PC-3 (cell line): Measurements from ENCODE around the gene TGOLN2.

ENCODE experiments used
- CTCF ChIP-seq: fragments of 300-600 bp; sonication (generic); conservative IDR thresholded peaks from 2 replicates; pipeline ENCODE4 v1.5.1; 2017; ENCODE audit warnings: antibody characterized with exemption, low read depth, mild to moderate bottlenecking, low read length
- EZH2 ChIP-seq: fragments of 300-600 bp; sonication (generic); IDR thresholded peaks from one replicate; pipeline ENCODE4 v1.6.1; 2017; ENCODE audit warnings: antibody characterized with exemption, mild to moderate bottlenecking, low read length; ENCODE audit not compliant: unreplicated experiment

GRCh38 chr2:85275984-85276540 is 51.7 kb downstream of the TGOLN2 start:
- TF ChIP-seq EZH2 (no peak), CTCF (no peak)
